HG03460 (cell line): ENCODE data around the gene NRG3.

Experiments
- ATAC-seq: cut with Tn5 transposase; IDR thresholded peaks from one replicate; pipeline ENCODE4 v1.9.1; 2021; ENCODE audit not compliant: unreplicated experiment

Gene NRG3

GRCh38 chr10:82206831-82207230 lies 331.8 kb downstream of the NRG3 start:
- no peak for ATAC-seq

DNA sequence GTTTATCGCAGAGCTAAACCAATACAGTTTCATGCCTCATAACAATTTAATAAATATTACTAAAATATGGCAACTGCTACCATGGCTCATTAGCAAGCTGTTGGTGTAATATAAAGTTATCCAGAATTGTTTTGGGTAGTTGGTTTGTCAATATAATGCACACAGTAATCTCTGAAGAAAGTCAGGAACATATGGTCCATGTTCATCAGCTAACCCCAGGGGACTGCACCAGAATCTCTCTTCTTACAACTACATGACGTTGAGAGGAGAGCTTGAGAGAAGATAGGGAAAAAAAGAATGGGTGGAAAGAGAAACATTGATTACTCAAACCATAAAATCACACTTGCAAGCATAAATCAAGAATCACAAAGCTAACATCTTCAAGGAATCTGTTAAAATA lies 333.7 kb downstream of the NRG3 start:
- ATAC-seq, result no peak

DNA sequence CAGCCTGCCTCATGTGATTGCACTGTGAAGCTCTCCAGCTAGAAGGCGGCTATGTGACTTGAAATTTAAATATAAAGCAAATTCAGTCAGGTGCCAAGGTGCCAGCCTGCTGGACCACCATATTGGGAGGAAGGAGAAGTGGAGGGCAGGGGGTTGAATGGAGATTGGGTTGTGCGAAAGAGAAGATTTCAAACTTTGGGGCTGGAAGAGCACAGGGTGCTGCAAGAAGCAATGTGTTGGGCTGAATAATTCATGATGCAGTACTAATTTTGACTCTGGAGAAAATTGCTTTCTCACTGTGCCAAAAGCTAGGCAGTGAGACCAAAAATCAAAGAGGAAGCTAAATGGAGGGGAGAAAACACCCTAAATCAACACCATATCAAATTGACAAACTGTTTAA lies 335.3 kb downstream of the NRG3 start:
- ATAC-seq, result no peak

DNA sequence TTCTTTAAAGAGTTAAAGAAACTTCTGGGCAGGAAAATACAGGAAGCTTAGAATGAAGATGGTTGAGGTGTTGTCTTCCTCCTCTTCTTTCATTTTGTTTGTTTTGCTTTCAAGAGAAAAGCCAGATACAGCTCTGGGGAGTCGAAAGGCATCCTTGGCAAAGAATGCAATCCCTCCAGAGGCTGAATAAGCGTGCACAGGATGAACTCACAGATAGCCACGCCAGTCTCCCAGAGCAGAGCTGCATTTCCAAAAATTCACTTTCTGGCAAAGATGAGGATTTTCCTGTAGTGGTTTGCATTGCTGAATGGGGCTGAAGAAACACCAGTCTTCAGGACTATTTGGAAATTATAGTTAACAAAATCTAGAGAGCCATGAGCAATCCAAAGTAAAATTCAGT lies 336.4 kb downstream of the NRG3 start:
- no peak for ATAC-seq

GRCh38 chr10:82212753-82213152 lies 337.8 kb downstream of the NRG3 start:
- no peak for ATAC-seq

DNA sequence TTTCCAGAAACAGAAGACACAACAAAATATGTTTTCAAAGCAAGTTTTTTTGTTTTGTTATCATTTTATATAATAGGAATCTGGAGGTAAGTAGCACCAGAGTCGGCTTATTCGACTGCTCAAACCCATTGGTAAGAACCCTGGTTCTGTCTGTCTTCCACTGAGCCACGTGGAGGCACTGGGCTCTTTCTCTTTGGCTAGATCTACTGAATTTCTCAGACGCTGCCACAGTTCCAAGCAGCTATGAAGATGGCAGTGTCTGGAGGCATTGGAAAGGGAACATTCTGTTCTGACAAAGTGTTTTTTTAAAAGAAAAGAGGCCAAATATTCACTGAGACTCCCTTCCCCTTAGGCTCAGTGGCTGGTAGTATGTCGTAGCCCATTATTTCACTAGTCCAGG lies 338.8 kb downstream of the NRG3 start:
- ATAC-seq, result no peak

DNA sequence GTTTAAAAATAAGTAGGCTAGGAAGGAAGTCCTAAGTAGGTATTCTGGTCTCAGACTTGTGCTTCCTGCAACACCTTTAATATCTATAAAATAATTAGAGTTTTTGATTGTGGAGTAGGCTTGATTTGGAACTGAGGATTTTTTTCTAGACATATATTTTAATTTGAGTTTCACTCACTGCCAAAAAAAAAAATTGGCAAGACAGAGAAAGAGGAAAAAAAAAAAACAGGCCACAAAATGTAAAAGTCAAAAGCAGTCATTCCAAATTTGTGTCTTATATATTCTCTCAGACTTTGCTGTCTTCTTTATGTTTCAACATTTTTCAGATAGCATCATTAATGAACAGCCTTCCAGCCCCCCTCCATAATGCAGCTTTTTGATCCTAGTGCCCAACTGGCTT lies 346.1 kb downstream of the NRG3 start:
- ATAC-seq, result no peak

- no peak for ATAC-seq
These were observed 346.7 kb downstream of the NRG3 start for GRCh38 chr10:82221601-82222149.

- no peak for ATAC-seq
These were observed 353.7 kb downstream of the NRG3 start for GRCh38 chr10:82228701-82229100.

- ATAC-seq, result no peak
These were observed 359.2 kb downstream of the NRG3 start for GRCh38 chr10:82234173-82234572.

DNA sequence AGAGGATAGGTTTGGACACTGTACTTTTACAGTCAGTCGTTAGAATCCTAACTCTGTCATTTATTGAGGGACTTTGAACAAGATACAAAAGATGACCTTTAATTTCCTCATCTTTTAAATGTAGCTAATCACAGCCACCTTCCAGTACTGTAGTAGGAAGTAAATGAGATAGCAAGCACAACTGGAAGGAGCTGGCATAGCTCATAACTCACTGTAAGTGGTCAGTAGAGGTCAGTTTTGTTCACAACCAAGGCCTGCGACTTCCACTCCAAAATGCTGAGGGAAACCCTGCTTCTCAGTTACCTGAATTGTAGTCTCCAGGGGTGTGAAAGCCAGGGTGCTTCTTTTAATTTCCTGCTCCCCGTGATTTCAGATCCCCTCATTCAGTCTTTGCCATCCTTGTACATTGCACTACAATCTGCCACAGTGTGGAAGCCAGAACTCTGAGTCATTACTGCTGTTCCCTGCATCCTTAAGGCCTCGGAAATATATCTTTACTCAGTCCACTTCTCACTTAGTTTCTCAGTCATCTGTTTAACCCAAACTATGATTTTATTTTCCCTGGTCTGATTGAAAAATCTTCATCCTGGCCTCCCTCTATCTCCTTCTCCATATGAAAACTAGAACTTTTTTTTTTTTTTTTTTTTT lies 361.2 kb downstream of the NRG3 start:
- no peak for ATAC-seq

- no peak for ATAC-seq
These were observed 363.3 kb downstream of the NRG3 start for GRCh38 chr10:82238291-82238690.

DNA sequence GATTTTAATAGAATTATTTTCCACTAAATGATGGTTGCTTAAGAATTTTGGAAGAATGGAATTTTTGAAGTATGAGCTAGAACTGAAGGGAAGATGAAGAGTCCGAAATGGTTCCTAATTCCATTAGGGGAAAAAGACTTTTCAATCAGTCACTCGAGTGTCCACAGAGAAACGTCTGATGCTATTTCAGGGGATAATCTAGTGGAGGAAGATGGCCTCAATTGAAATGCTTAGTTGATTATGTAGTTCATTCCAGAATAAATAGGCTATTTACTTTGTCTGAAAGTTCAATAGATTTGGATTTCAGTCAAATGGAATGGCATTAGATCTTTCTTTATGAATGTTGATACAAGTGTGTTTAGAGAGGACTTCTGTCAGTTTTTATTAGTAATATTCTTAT lies 365.4 kb downstream of the NRG3 start:
- no peak for ATAC-seq

DNA sequence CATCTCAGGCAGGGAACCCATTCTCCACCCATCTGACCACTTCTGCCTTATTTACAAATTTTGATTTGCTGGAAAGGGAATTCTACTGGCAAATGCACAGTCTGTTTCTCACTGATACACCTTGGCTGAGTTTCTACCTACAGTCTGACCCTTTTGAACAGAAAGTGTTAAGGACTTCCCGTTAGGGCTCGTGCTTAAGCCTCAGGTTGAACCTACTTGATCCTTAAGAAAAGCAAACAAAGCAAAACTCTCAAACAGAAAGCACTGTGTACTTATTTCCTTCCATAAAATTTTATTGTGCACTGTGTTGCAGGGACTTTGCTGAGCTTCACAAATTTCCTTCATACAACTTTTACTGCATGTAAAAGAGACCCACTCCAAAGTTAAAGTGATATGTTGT lies 367.8 kb downstream of the NRG3 start:
- no peak for ATAC-seq

DNA sequence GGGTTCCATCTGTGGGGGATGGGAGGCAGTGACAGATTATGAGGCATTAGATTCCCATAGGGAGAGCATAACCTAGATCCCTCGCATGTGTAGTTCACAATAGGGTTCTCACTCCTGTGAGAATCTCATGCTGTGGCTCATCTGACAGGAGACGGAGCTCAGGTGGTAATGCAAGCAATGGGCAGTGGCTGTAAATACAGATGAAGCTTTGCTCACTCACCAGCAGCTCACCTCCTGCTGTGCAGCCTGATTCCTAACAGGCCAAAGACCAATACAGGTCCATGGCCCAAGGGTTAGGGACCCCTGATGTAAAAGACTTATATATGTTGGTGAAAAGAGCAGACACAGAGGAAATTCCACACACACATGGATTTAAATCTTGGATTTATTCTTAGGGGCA lies 370.2 kb downstream of the NRG3 start:
- ATAC-seq, result no peak

GRCh38 chr10:82245906-82246560 lies 371.0 kb downstream of the NRG3 start:
- no peak for ATAC-seq

DNA sequence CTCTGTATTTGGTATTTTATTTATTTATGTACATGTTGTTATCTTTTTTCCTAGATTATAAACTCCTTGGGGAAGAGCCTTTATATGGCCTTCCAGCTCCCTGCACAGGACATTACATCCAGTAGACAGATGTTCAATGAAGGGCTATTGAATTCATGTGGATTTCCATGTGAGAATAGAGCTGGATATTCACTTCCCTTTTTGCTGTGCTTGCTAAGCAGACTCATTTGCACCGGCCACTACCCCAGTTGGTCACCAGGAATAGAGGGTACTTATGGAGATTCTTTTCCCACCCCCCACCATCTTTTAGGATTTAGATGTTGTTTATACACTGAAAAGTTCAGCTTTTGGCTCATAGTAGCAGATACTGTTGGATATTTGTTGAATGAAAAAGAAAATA lies 374.1 kb downstream of the NRG3 start:
- no peak for ATAC-seq

DNA sequence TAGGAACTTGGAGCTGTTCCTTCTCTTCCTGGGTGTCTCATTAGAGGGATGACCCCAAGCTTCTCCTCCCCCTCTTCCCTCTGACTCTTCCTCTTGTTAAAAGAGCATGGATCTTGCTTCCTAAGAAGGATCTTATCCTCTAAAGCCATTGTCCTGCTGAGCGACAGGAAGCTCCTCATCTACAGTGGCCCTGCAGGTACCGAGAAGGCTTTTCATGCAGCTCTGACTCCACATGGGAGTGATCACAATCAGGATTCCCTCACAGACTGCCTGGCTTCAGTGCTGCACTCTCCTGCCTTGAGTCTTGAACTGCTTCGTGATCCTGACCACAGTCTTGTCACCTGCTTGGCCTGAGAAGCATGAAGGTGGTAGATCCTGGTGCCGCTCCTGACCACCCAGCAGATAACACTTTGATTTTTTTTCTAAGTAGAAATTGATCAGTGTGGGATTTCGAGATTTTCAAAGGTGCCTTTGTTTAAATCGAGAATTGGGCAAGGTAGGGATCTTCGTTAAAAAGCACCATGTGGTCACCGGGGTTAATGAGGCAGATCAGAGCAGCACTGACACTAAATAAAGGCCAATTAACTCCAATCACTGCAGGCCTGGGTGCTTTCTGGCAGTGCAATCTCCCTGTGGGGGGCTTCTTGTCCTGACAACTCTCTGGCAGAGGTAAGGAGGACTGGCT lies 376.4 kb downstream of the NRG3 start:
- no peak for ATAC-seq

- ATAC-seq, result no peak
These were observed 377.1 kb downstream of the NRG3 start for GRCh38 chr10:82252081-82252480.

- ATAC-seq, result no peak
These were observed 379.2 kb downstream of the NRG3 start for GRCh38 chr10:82254237-82254636.

DNA sequence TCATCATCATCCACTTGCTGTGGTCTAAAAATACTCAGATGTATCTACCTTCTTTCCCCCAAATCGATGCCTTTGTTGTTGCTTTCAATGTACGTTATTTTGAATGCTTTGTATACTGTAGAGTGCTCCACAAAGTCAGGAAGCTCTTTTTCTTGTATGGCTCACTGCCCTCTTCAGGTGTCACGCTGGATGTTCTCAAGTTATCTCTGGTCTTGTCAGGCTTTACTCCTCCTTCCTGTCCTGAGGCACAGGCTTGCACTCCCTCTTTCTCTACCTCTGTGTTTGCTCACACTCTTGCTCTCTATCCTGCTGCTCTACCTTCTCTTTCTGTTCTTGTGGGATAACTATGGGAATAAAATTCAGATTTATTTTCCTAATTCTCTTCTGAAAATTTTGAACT lies 381.3 kb downstream of the NRG3 start:
- ATAC-seq, result no peak

DNA sequence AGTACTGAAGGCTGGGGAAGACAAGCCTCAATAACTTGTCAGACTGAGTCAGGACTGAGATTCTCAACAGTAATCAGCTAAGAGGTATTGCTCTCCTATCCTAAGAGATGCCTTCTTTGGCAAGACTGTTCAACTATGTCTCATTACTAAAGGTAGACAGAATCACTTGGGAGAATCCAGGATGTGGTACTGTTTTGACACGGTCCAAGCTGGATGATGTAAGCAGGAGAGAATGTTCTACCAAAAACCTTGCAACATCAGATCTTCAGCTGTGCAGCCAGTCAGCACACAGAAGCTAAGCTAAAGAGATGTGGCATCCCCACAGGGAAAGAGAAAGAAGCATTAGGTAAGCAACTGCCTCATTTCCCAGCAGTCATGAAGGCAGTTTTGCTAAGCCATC lies 391.4 kb downstream of the NRG3 start:
- ATAC-seq, result no peak
